Thyroid gland (tissue), 4 donors: ENCODE results near the gene CYP3A4.

Experiments used
- POLR2A ChIP-seq, 2 donors: fragments of 450-650 bp; IDR thresholded peaks; one replicate each; pipeline ENCODE4 v1.6.1; 2017; ENCODE audit warnings: antibody characterized with exemption in 2 of 2, mild to moderate bottlenecking in 2 of 2, moderate library complexity in 1 of 2
- TF ChIP-seq, protein P1 (sequence below), 6 experiments: fragments of 200-600 bp in 3 of 6; fragments of 450-650 bp in 3 of 6; sonication (generic) in 3 of 6; IDR thresholded peaks; one replicate each; pipeline ENCODE4 v1.5.1; 2016 to 2019; ENCODE audit warnings: antibody characterized with exemption in 6 of 6, mild to moderate bottlenecking in 2 of 6, inconsistent platforms in 1 of 6, moderate library complexity in 1 of 6

DNA sequence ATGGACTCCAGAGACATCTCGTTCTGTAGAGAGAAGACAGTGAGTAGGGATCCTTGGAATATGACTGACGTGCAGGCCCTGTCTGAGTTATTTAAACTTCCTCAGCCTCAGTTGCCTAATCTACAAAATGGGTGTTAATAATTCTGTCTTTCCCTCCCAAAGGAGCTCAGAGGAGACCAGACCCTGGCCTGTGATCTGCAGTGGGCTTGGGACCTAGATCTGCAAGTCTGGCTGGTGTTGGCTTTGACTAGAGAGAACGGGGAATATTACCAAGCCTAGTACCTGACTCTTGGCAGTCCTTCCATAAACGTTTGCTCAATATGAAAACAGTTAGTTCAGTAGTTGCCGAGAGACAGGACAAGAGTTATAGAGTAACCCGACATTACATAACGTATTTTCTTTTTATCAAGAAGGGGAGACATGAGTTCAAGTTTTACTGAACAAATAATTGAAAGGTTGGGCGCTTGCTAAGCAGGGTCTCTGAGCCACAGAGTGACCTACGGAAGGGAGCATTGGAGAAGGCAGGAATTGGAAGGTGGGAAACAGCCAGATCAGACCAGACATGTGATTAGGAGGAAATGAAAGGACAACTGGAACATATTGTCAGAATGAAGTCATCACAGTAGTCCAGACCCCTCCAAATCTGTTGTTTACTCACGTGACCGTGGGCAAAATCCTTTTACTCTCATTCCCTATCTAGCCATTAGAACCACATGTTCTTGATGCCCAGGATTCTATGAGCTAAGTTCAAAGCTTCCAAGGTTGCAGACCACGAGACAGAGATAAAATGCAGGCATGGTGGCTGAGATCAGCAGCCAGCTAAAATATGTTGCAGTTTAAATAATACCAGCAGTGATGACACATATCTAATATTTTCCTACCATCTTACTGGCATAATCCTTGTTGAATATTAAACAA is 10.9 kb upstream of the CYP3A4 start:
- no peak for TF ChIP-seq POLR2A (IDR thresholded peaks at IDR 0.05)
- TF ChIP-seq, protein P1, sequence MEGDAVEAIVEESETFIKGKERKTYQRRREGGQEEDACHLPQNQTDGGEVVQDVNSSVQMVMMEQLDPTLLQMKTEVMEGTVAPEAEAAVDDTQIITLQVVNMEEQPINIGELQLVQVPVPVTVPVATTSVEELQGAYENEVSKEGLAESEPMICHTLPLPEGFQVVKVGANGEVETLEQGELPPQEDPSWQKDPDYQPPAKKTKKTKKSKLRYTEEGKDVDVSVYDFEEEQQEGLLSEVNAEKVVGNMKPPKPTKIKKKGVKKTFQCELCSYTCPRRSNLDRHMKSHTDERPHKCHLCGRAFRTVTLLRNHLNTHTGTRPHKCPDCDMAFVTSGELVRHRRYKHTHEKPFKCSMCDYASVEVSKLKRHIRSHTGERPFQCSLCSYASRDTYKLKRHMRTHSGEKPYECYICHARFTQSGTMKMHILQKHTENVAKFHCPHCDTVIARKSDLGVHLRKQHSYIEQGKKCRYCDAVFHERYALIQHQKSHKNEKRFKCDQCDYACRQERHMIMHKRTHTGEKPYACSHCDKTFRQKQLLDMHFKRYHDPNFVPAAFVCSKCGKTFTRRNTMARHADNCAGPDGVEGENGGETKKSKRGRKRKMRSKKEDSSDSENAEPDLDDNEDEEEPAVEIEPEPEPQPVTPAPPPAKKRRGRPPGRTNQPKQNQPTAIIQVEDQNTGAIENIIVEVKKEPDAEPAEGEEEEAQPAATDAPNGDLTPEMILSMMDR (IDR thresholded peaks at IDR 0.05): no peak
